Transverse colon (tissue), 4 donors: Measurements from ENCODE around the gene CACNA1B. TPM values are rescaled to one million over a fixed set of nuclear protein-coding genes. Genes with fewer than 3 reads are reported as not detected.

ENCODE experiments used
- DNase-seq: peaks from one replicate; pipeline ENCODE4 v3.0.0-alpha.2; 2019
- H3K27ac ChIP-seq, 4 donors: fragments of 200-600 bp; sonication (generic); 2 replicates each; pipeline ENCODE4 v1.5.1; 2016 to 2018; ENCODE audit warnings: inconsistent platforms in 4 of 4
- H3K27me3 ChIP-seq: fragments of 200-600 bp; sonication (generic); 2 replicates; pipeline ENCODE4 v1.5.1; 2017; ENCODE audit warnings: inconsistent platforms
- H3K36me3 ChIP-seq, 4 donors: fragments of 200-600 bp; sonication (generic); 2 replicates each; pipeline ENCODE4 v1.5.1; 2017 to 2019; ENCODE audit warnings: inconsistent platforms in 4 of 4
- H3K4me1 ChIP-seq, 4 donors: fragments of 200-600 bp; sonication (generic); 2 replicates each; pipeline ENCODE4 v1.5.1; 2017 to 2020; ENCODE audit warnings: inconsistent platforms in 4 of 4
- H3K4me3 ChIP-seq, 4 donors: fragments of 200-600 bp; sonication (generic); 1 replicate in 1 of 4; 2 replicates in 3 of 4; pipeline versions ENCODE4 v1.5.1 to v1.6.1; 2017 to 2019; ENCODE audit warnings: inconsistent platforms in 4 of 4
- H3K9me3 ChIP-seq, 2 donors: fragments of 200-600 bp; sonication (generic); 2 replicates each; pipeline ENCODE4 v1.5.1; 2017 to 2019; ENCODE audit warnings: inconsistent platforms in 2 of 2
- CTCF ChIP-seq, 5 experiments: fragments of 200-600 bp in 3 of 5; fragments of 450-650 bp in 2 of 5; sonication (generic) in 3 of 5; IDR thresholded peaks; 1 replicate in 2 of 5; 2 replicates in 3 of 5; pipeline ENCODE4 v1.5.1; 2016 to 2017; ENCODE audit warnings: antibody characterized with exemption in 5 of 5, inconsistent platforms in 3 of 5, mild to moderate bottlenecking in 2 of 5, moderate library complexity in 1 of 5
- EP300 ChIP-seq: sonication (generic); formaldehyde crosslinking; IDR thresholded peaks from one replicate; pipeline ENCODE4 v1.6.1; 2017; ENCODE audit warnings: antibody characterized with exemption, low read depth
- POLR2A ChIP-seq: fragments of 450-650 bp; IDR thresholded peaks from one replicate; pipeline ENCODE4 v1.6.1; 2016; ENCODE audit warnings: antibody characterized with exemption, mild to moderate bottlenecking, moderate library complexity
- POLR2AphosphoS5 ChIP-seq, 3 donors: sonication (generic); formaldehyde crosslinking; IDR thresholded peaks; one replicate each; pipeline ENCODE4 v1.6.1; 2016; ENCODE audit warnings: antibody characterized with exemption in 3 of 3
- WGBS, 2 donors: methylation state at CpG; one replicate each; pipeline ENCODE4 v1.1.5; 2018; ENCODE audit warnings: low coverage in 1 of 2; 5-methylcytosine and 5-hydroxymethylcytosine counted together
- in situ Hi-C, 4 donors: fragments of 200-750 bp; cut with MboI; loops; one replicate each; pipeline versions ENCODE4 v1.15.0 to v1.15.1; 2017; ENCODE audit warnings: low sequenced_read_pairs in 3 of 4, low pct_ligation_motif_present in 1 of 4, low pct_unique_long_range_greater_than_20kb in 1 of 4
- intact Hi-C: fragments of 100-400 bp; cut with DNase I; formaldehyde crosslinking; loops from one replicate; pipeline ENCODE4 v1.15.1; 2023; ENCODE audit warnings: low total_unique reads
- total RNA-seq, 4 donors: library from RNA; depleted of rRNA; stranded (reverse); fragments of >200 nt; gene quantifications; one replicate each; pipeline ENCODE4 v1.1.0, GENCODE V29; 2016

Gene CACNA1B
- total RNA-seq, 4 donors from 2014 or later = 0.27 to 0.40 (median 0.35) TPM

- no peaks in the 10 kb centered on the region for H3K36me3 ChIP-seq
- TF ChIP-seq POLR2A = no peak
- TF ChIP-seq POLR2AphosphoS5 (IDR thresholded peaks at IDR 0.05) = no peak
- no peak for TF ChIP-seq EP300
- no peak for TF ChIP-seq CTCF (IDR thresholded peaks at IDR 0.05)
- no peaks in the 10 kb centered on the region for H3K4me1 ChIP-seq
- no peaks in the 10 kb centered on the region for H3K27me3 ChIP-seq
- no peak for DNase-seq
- H3K4me3 ChIP-seq = no peak overlapping the region
- H3K9me3 ChIP-seq = no peaks in the 10 kb centered on the region
- no peak overlapping the region for H3K27ac ChIP-seq
- intact Hi-C loops = no loop called here
- WGBS, 2 donors = 70% methylated on average over 7 of the region's 10 CpGs; no CpG with 5 or more reads in 1 of the 2 donors
- in situ Hi-C loops = no loop called here
Observed at GRCh38 chr9:137953683-137954438, 76.3 kb downstream of the CACNA1B start.

GRCh38 chr9:137955224-137955570 lies 77.6 kb downstream of the CACNA1B start:
- Histone ChIP-seq H3K36me3 (no peaks in the 10 kb centered on the region), H3K27me3 (no peaks in the 10 kb centered on the region), H3K4me3 (no peak overlapping the region), H3K9me3 (no peaks in the 10 kb centered on the region), H3K4me1 (no peaks in the 10 kb centered on the region), H3K27ac (no peak overlapping the region)
- intact Hi-C loops = no loop called here
- TF ChIP-seq POLR2A = no peak
- no peak for TF ChIP-seq CTCF (IDR thresholded peaks at IDR 0.05)
- no peak for TF ChIP-seq POLR2AphosphoS5 (IDR thresholded peaks at IDR 0.05)
- TF ChIP-seq EP300 = no peak
- in situ Hi-C loops = no loop called here
- no peak for DNase-seq
- WGBS, 2 donors = 51% methylated on average over 5 of the region's 5 CpGs; no CpG with 5 or more reads in 1 of the 2 donors

GRCh38 chr9:137955586-137955985 lies 78.0 kb downstream of the CACNA1B start:
- no peak for DNase-seq
- in situ Hi-C loops (no loop called here), intact Hi-C loops (no loop called here)
- H3K4me3 ChIP-seq = no peak overlapping the region
- 87% methylated on average over 14 of the region's 14 CpGs; no CpG with 5 or more reads in 1 of the 2 donors for WGBS, 2 donors
- TF ChIP-seq EP300 (no peak), POLR2AphosphoS5 (IDR thresholded peaks at IDR 0.05) (no peak), CTCF (IDR thresholded peaks at IDR 0.05) (no peak), POLR2A (no peak)
- H3K4me1 ChIP-seq = no peaks in the 10 kb centered on the region
- no peaks in the 10 kb centered on the region for H3K27me3 ChIP-seq
- H3K36me3 ChIP-seq = no peaks in the 10 kb centered on the region
- no peak overlapping the region for H3K27ac ChIP-seq
- no peaks in the 10 kb centered on the region for H3K9me3 ChIP-seq

- no peaks in the 10 kb centered on the region for H3K9me3 ChIP-seq
- H3K36me3 ChIP-seq = no peaks in the 10 kb centered on the region
- in situ Hi-C loops (no loop called here), intact Hi-C loops (no loop called here)
- no peak overlapping the region for H3K4me3 ChIP-seq
- H3K4me1 ChIP-seq = no peaks in the 10 kb centered on the region
- H3K27ac ChIP-seq = no peak overlapping the region
- H3K27me3 ChIP-seq = no peaks in the 10 kb centered on the region
- 33 to 72% methylated on average over 1 to 9 of the region's 9 CpGs for WGBS, 2 donors
- no peak for DNase-seq
- no peak for TF ChIP-seq CTCF (IDR thresholded peaks at IDR 0.05)
- TF ChIP-seq POLR2A = no peak
- no peak for TF ChIP-seq EP300
Observed at GRCh38 chr9:137956039-137956438, 78.5 kb downstream of the CACNA1B start.
